H1 (cell line): Measurements from ENCODE around the gene COL5A3. TPM values are rescaled to one million over a fixed set of nuclear protein-coding genes. Genes with fewer than 3 reads are reported as not detected.

Experiments
- NRF1 ChIP-seq: IDR thresholded peaks from 2 replicates; pipeline ENCODE4 v1.6.1; 2011; ENCODE audit warnings: mild to moderate bottlenecking, low read depth, low read length, improper control_type of control experiment
- SIN3A ChIP-seq, 2 experiments: IDR thresholded peaks in 1 of 2; conservative IDR thresholded peaks in 1 of 2; 2 replicates each; pipeline ENCODE4 v1.6.1; 2011 to 2012; ENCODE audit warnings: low read length in 2 of 2, improper control_type of control experiment in 1 of 2, low read depth in 1 of 2, mild to moderate bottlenecking in 1 of 2
- polyA plus RNA-seq, 7 experiments: library from polyadenylated mRNA; depleted of rRNA in 3 of 7; stranded (reverse) in 5 of 7; unstranded in 2 of 7; fragments of >200 nt in 5 of 7; fragments of 200-250 nt in 2 of 7; gene quantifications; 1 replicate in 5 of 7; 2 replicates in 1 of 7; 4 replicates in 1 of 7; pipeline versions ENCODE4 v1.2.1 to v1.2.3, GENCODE V29; 2011 to 2013; ENCODE audit warnings: missing spikeins in 2 of 7, mixed read lengths in 2 of 7
- total RNA-seq: library from RNA; stranded (reverse); fragmentation: NEBNext Ultra II Directional; extraction: Animal tissue kit (Norgen Biotek cat#: 25700); gene quantifications from 2 replicates; pipeline ENCODE4 v1.2.1, GENCODE V29; 2021

Gene COL5A3
- total and polyA plus RNA-seq, 2 of the 8 experiments (the other 6 are each of a cell fraction or from before 2014, with no cell fraction given), result 0.67 to 0.74 TPM

GRCh38 chr19:9911524-9912185 is 98.6 kb downstream of the COL5A3 start (continued):
- TF ChIP-seq SIN3A (conservative IDR thresholded peaks at IDR 0.05 in 1 of 2, IDR thresholded peaks at IDR 0.05 in 1 of 2; ENCODE audit: low read depth in 1 of 2, low read length in 2 of 2) (no peak), NRF1 (no peak)
- TF ChIP-seq, all 59 proteins: peak for 0
